ENCODE data around the gene BSND.

DNA sequence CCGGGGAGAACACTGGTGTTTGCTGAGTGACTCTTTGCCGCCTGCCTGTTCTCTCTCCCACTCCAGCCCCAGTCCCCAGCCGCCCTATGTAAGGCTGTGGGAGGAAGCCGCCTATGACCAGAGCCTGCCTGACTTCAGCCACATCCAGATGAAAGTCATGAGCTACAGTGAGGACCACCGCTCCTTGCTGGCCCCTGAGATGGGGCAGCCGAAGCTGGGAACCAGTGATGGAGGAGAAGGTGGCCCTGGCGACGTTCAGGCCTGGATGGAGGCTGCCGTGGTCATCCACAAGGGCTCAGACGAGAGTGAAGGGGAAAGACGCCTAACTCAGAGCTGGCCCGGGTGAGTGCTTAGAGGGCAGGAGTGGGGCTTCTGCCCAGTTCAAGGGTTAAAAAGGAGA lies 8.2 kb downstream of the BSND start:
- TF ChIP-seq, protein P1, sequence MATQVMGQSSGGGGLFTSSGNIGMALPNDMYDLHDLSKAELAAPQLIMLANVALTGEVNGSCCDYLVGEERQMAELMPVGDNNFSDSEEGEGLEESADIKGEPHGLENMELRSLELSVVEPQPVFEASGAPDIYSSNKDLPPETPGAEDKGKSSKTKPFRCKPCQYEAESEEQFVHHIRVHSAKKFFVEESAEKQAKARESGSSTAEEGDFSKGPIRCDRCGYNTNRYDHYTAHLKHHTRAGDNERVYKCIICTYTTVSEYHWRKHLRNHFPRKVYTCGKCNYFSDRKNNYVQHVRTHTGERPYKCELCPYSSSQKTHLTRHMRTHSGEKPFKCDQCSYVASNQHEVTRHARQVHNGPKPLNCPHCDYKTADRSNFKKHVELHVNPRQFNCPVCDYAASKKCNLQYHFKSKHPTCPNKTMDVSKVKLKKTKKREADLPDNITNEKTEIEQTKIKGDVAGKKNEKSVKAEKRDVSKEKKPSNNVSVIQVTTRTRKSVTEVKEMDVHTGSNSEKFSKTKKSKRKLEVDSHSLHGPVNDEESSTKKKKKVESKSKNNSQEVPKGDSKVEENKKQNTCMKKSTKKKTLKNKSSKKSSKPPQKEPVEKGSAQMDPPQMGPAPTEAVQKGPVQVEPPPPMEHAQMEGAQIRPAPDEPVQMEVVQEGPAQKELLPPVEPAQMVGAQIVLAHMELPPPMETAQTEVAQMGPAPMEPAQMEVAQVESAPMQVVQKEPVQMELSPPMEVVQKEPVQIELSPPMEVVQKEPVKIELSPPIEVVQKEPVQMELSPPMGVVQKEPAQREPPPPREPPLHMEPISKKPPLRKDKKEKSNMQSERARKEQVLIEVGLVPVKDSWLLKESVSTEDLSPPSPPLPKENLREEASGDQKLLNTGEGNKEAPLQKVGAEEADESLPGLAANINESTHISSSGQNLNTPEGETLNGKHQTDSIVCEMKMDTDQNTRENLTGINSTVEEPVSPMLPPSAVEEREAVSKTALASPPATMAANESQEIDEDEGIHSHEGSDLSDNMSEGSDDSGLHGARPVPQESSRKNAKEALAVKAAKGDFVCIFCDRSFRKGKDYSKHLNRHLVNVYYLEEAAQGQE (IDR thresholded peaks at IDR 0.05; ENCODE audit: low read depth) = no peak
- TF ChIP-seq, protein P2, sequence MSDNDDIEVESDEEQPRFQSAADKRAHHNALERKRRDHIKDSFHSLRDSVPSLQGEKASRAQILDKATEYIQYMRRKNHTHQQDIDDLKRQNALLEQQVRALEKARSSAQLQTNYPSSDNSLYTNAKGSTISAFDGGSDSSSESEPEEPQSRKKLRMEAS (IDR thresholded peaks at IDR 0.05) = no peak
- TF ChIP-seq RAD21 (IDR thresholded peaks at IDR 0.05; ENCODE audit: low read depth) (no peak), TAF1 (IDR thresholded peaks at IDR 0.05; ENCODE audit: low read depth) (no peak), EP300 (IDR thresholded peaks at IDR 0.05; ENCODE audit: borderline replicate concordance) (no peak), TCF12 (IDR thresholded peaks at IDR 0.05; ENCODE audit: low read depth) (no peak), EGR1 (IDR thresholded peaks at IDR 0.05) (no peak), CEBPB (IDR thresholded peaks at IDR 0.05) (no peak), NFIC (IDR thresholded peaks at IDR 0.05) (no peak), YY1 (IDR thresholded peaks at IDR 0.05; ENCODE audit: low read depth) (no peak), CREB1 (IDR thresholded peaks at IDR 0.05; ENCODE audit: low read depth) (no peak), ZBTB7A (IDR thresholded peaks at IDR 0.05; ENCODE audit: low read depth) (no peak), FOXM1 (IDR thresholded peaks at IDR 0.05; ENCODE audit: borderline replicate concordance, low read depth) (no peak)
- TF ChIP-seq, protein P3, sequence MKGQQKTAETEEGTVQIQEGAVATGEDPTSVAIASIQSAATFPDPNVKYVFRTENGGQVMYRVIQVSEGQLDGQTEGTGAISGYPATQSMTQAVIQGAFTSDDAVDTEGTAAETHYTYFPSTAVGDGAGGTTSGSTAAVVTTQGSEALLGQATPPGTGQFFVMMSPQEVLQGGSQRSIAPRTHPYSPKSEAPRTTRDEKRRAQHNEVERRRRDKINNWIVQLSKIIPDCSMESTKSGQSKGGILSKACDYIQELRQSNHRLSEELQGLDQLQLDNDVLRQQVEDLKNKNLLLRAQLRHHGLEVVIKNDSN (IDR thresholded peaks at IDR 0.05) = no peak
